SK-N-SH (cell line): ENCODE data around the gene DUSP28.
"Not testable (repeated sequence)": the region's sequence is repeated elsewhere in the genome, so short reads cannot be mapped to it uniquely, and the experiment has no call there.

ENCODE experiments used
- EP300 ChIP-seq, 2 experiments: IDR thresholded peaks; 2 replicates each; pipeline versions ENCODE4 v1.4.0 to v1.6.1; 2012; ENCODE audit warnings: borderline replicate concordance in 1 of 2, low read depth in 1 of 2, low read length in 1 of 2
- EZH2phosphoT487 ChIP-seq: fragments of 200-600 bp; sonication (generic); IDR thresholded peaks from 2 replicates; pipeline ENCODE4 v1.6.1; 2017; ENCODE audit warnings: low read depth, mixed run types, mild to moderate bottlenecking, antibody characterized with exemption, moderate library complexity, borderline replicate concordance
- FOXJ3 ChIP-seq: sonication (generic); formaldehyde crosslinking; IDR thresholded peaks from 2 replicates; pipeline ENCODE4 v1.5.1; 2020; ENCODE audit warnings: mild to moderate bottlenecking, missing genetic modification reagents
- JUND ChIP-seq: IDR thresholded peaks from 2 replicates; pipeline ENCODE4 v1.4.0; 2012
- MEF2A ChIP-seq: IDR thresholded peaks from 2 replicates; pipeline ENCODE4 v1.4.0; 2012; ENCODE audit warnings: low read depth, borderline replicate concordance
- POLR2AphosphoS5 ChIP-seq: IDR thresholded peaks from 2 replicates; pipeline ENCODE4 v1.6.1; 2012; ENCODE audit warnings: low read depth, low read length
- TF ChIP-seq, protein P1 (sequence below): IDR thresholded peaks from 2 replicates; pipeline ENCODE4 v1.6.1; 2012; ENCODE audit warnings: mild to moderate bottlenecking, low read depth, low read length, moderate library complexity
- TF ChIP-seq, protein P2 (sequence below): fragments of 200-600 bp; sonication (generic); IDR thresholded peaks from 2 replicates; pipeline ENCODE4 v1.6.1; 2017; ENCODE audit warnings: antibody characterized with exemption, mild to moderate bottlenecking, moderate library complexity
- TF ChIP-seq, protein P3 (sequence below): IDR thresholded peaks from 2 replicates; pipeline ENCODE4; 2012

DNA sequence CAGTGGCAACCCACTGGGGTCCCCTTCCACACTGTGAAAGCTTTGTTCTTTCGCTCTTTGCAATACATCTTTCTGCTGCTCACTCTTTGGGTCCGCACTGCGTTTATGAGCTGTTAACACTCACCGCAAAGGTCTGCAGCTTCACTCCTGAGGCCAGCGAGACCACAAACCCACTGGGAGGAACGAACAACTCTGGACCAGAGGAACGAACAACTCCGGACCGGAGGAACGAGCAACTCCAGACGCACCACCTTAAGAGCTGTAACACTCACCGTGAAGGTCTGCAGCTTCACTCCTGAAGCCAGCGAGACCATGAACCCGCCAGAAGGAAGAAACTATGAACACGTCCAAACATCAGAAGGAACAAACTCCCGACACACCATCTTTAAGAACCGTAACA, 21.1 kb upstream of the DUSP28 start:
- TF ChIP-seq EZH2phosphoT487; EP300 (IDR thresholded peaks at IDR 0.05; ENCODE audit: borderline replicate concordance in 1 of 2, low read depth in 1 of 2, low read length in 1 of 2); JUND; POLR2AphosphoS5; FOXJ3 (CRISPR knock-in tag); MEF2A: not testable (repeated sequence)
- TF ChIP-seq, protein P1, sequence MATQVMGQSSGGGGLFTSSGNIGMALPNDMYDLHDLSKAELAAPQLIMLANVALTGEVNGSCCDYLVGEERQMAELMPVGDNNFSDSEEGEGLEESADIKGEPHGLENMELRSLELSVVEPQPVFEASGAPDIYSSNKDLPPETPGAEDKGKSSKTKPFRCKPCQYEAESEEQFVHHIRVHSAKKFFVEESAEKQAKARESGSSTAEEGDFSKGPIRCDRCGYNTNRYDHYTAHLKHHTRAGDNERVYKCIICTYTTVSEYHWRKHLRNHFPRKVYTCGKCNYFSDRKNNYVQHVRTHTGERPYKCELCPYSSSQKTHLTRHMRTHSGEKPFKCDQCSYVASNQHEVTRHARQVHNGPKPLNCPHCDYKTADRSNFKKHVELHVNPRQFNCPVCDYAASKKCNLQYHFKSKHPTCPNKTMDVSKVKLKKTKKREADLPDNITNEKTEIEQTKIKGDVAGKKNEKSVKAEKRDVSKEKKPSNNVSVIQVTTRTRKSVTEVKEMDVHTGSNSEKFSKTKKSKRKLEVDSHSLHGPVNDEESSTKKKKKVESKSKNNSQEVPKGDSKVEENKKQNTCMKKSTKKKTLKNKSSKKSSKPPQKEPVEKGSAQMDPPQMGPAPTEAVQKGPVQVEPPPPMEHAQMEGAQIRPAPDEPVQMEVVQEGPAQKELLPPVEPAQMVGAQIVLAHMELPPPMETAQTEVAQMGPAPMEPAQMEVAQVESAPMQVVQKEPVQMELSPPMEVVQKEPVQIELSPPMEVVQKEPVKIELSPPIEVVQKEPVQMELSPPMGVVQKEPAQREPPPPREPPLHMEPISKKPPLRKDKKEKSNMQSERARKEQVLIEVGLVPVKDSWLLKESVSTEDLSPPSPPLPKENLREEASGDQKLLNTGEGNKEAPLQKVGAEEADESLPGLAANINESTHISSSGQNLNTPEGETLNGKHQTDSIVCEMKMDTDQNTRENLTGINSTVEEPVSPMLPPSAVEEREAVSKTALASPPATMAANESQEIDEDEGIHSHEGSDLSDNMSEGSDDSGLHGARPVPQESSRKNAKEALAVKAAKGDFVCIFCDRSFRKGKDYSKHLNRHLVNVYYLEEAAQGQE, result not testable (repeated sequence)
- TF ChIP-seq, protein P2, sequence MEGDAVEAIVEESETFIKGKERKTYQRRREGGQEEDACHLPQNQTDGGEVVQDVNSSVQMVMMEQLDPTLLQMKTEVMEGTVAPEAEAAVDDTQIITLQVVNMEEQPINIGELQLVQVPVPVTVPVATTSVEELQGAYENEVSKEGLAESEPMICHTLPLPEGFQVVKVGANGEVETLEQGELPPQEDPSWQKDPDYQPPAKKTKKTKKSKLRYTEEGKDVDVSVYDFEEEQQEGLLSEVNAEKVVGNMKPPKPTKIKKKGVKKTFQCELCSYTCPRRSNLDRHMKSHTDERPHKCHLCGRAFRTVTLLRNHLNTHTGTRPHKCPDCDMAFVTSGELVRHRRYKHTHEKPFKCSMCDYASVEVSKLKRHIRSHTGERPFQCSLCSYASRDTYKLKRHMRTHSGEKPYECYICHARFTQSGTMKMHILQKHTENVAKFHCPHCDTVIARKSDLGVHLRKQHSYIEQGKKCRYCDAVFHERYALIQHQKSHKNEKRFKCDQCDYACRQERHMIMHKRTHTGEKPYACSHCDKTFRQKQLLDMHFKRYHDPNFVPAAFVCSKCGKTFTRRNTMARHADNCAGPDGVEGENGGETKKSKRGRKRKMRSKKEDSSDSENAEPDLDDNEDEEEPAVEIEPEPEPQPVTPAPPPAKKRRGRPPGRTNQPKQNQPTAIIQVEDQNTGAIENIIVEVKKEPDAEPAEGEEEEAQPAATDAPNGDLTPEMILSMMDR, result not testable (repeated sequence)
- TF ChIP-seq, protein P3, sequence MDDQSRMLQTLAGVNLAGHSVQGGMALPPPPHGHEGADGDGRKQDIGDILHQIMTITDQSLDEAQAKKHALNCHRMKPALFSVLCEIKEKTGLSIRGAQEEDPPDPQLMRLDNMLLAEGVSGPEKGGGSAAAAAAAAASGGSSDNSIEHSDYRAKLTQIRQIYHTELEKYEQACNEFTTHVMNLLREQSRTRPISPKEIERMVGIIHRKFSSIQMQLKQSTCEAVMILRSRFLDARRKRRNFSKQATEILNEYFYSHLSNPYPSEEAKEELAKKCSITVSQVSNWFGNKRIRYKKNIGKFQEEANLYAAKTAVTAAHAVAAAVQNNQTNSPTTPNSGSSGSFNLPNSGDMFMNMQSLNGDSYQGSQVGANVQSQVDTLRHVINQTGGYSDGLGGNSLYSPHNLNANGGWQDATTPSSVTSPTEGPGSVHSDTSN, result not testable (repeated sequence)
